DOHH2 (cell line): ENCODE results near the gene CPSF4L.

Experiments used
- H3F3A ChIP-seq: fragments of 200-600 bp; sonication (generic), shearing (Covaris generic); 2 replicates; pipeline ENCODE4 v1.6.0; 2016; ENCODE audit warnings: antibody characterized with exemption, mild to moderate bottlenecking; ENCODE audit not compliant: control insufficient read depth, insufficient read depth
- H3K27ac ChIP-seq: fragments of 200-600 bp; sonication (generic); 2 replicates; pipeline ENCODE4 v1.5.1; 2014; ENCODE audit warnings: low read depth, mild to moderate bottlenecking, low read length, moderate library complexity
- H3K27me3 ChIP-seq: fragments of 200-600 bp; sonication (generic); 2 replicates; pipeline ENCODE4 v1.6.1; 2014; ENCODE audit warnings: mild to moderate bottlenecking, low read length, mixed read lengths; ENCODE audit not compliant: control insufficient read depth
- H3K36me3 ChIP-seq: fragments of 200-600 bp; sonication (generic); 2 replicates; pipeline ENCODE4 v1.6.1; 2014; ENCODE audit warnings: mild to moderate bottlenecking, low read length, moderate library complexity, mixed read lengths; ENCODE audit not compliant: control insufficient read depth
- H3K4me1 ChIP-seq: fragments of 200-600 bp; sonication (generic); 2 replicates; pipeline ENCODE4 v1.6.1; 2014; ENCODE audit warnings: mild to moderate bottlenecking, low read length, mixed read lengths; ENCODE audit not compliant: control insufficient read depth
- H3K4me2 ChIP-seq: fragments of 200-600 bp; sonication (generic); 2 replicates; pipeline ENCODE4 v1.6.0; 2014; ENCODE audit warnings: mild to moderate bottlenecking, low read length, moderate library complexity
- H3K4me3 ChIP-seq: fragments of 200-600 bp; sonication (generic); 2 replicates; pipeline ENCODE4 v1.5.1; 2014; ENCODE audit warnings: mild to moderate bottlenecking, low read length, mixed read lengths
- H3K79me2 ChIP-seq: fragments of 200-600 bp; sonication (generic); 2 replicates; pipeline ENCODE4 v1.6.1; 2014; ENCODE audit warnings: mild to moderate bottlenecking, low read length, mixed read lengths; ENCODE audit not compliant: control insufficient read depth
- H3K9me2 ChIP-seq: fragments of 200-600 bp; sonication (generic); replicated peaks from 2 replicates; pipeline ENCODE4 v1.6.1; 2014; ENCODE audit warnings: mild to moderate bottlenecking, low read length, mixed read lengths; ENCODE audit not compliant: control insufficient read depth
- H3K9me3 ChIP-seq: fragments of 200-600 bp; sonication (generic); 2 replicates; pipeline ENCODE4 v1.6.1; 2014; ENCODE audit warnings: antibody characterized with exemption, low read length, mixed read lengths; ENCODE audit not compliant: control insufficient read depth, insufficient read depth
- H4K20me1 ChIP-seq: fragments of 200-600 bp; sonication (generic); 2 replicates; pipeline ENCODE4 v1.6.0; 2014; ENCODE audit warnings: low read depth, mild to moderate bottlenecking, antibody characterized with exemption, low read length, moderate library complexity; ENCODE audit not compliant: control insufficient read depth, insufficient read depth
- CTCF ChIP-seq: fragments of 200-600 bp; sonication (generic); IDR thresholded peaks from one replicate; pipeline ENCODE4 v1.5.1; 2014; ENCODE audit warnings: antibody characterized with exemption, mild to moderate bottlenecking, low read depth, low read length; ENCODE audit not compliant: poor library complexity, severe bottlenecking
- EZH2phosphoT487 ChIP-seq: fragments of 200-600 bp; sonication (generic); IDR thresholded peaks from 2 replicates; pipeline ENCODE4 v1.6.1; 2017; ENCODE audit warnings: borderline replicate concordance, mild to moderate bottlenecking, antibody characterized with exemption, low read length, moderate library complexity, mixed read lengths

CPSF4L gene

GRCh38 chr17:73224237-73224636 is 37.4 kb downstream of the CPSF4L start:
- Histone ChIP-seq H3F3A (no peaks in the 10 kb centered on the region), H3K27ac (no peak overlapping the region), H3K4me1 (peaks cover 17% of the 10 kb centered on the region), H3K4me2 (no peak overlapping the region), H3K79me2 (peaks cover 57% of the 10 kb centered on the region), H3K4me3 (no peak overlapping the region), H4K20me1 (peaks cover 6% of the 10 kb centered on the region), H3K27me3 (no peaks in the 10 kb centered on the region), H3K9me3 (no peaks in the 10 kb centered on the region), H3K36me3 (peaks cover 31% of the 10 kb centered on the region), H3K9me2 (no peaks in the 10 kb centered on the region)
- TF ChIP-seq EZH2phosphoT487 (no peak), CTCF (no peak)

GRCh38 chr17:73223626-73224230 is 38.0 kb downstream of the CPSF4L start:
- no peaks in the 10 kb centered on the region for H3K9me3 ChIP-seq
- peaks cover 52% of the 10 kb centered on the region for H3K79me2 ChIP-seq
- TF ChIP-seq EZH2phosphoT487 = no peak
- TF ChIP-seq CTCF = no peak
- no peak overlapping the region for H3K4me3 ChIP-seq
- peaks cover 12% of the 10 kb centered on the region for H3K4me1 ChIP-seq
- peaks cover 26% of the 10 kb centered on the region for H3K36me3 ChIP-seq
- H3F3A ChIP-seq = no peaks in the 10 kb centered on the region
- no peaks in the 10 kb centered on the region for H3K9me2 ChIP-seq
- peaks cover 6% of the 10 kb centered on the region for H4K20me1 ChIP-seq
- H3K27me3 ChIP-seq = no peaks in the 10 kb centered on the region
- no peak overlapping the region for H3K4me2 ChIP-seq
- H3K27ac ChIP-seq = no peak overlapping the region

GRCh38 chr17:73215447-73215846 is 46.2 kb downstream of the CPSF4L start:
- Histone ChIP-seq H4K20me1 (no peaks in the 10 kb centered on the region; the same call in 1 of the 2 replicates), H3K79me2 (peaks cover 20% of the 10 kb centered on the region), H3K9me2 (no peaks in the 10 kb centered on the region), H3K4me2 (no peak overlapping the region), H3K4me3 (no peak overlapping the region), H3K27ac (no peak overlapping the region), H3K27me3 (no peaks in the 10 kb centered on the region), H3K4me1 (no peaks in the 10 kb centered on the region), H3K9me3 (no peaks in the 10 kb centered on the region), H3K36me3 (peaks cover 16% of the 10 kb centered on the region), H3F3A (no peaks in the 10 kb centered on the region)
- TF ChIP-seq EZH2phosphoT487 (no peak), CTCF (peak; percentile 34)
